H1 (cell line): ENCODE measurements around the gene MYO1G. TPM values are rescaled to one million over a fixed set of nuclear protein-coding genes. Genes with fewer than 3 reads are reported as not detected.

Experiments
- BRCA1 ChIP-seq: IDR thresholded peaks from 2 replicates; pipeline ENCODE4 v1.6.1; 2012; ENCODE audit warnings: low read depth, low read length, improper control_type of control experiment
- CEBPB ChIP-seq: IDR thresholded peaks from 2 replicates; pipeline ENCODE4 v1.6.1; 2012; ENCODE audit warnings: low read depth, low read length
- E2F6 ChIP-seq: IDR thresholded peaks from 2 replicates; pipeline ENCODE4 v1.6.1; 2012; ENCODE audit warnings: inconsistent platforms
- NANOG ChIP-seq: IDR thresholded peaks from 2 replicates; pipeline ENCODE4 v1.6.1; 2011; ENCODE audit warnings: low read length, low read depth, mild to moderate bottlenecking, inconsistent platforms; ENCODE audit not compliant: insufficient read depth, poor library complexity, severe bottlenecking
- NRF1 ChIP-seq: IDR thresholded peaks from 2 replicates; pipeline ENCODE4 v1.6.1; 2011; ENCODE audit warnings: mild to moderate bottlenecking, low read depth, low read length, improper control_type of control experiment
- PHF8 ChIP-seq: fragments of 200-600 bp; sonication (generic); conservative IDR thresholded peaks from 2 replicates; pipeline ENCODE4 v1.7.1; 2012; ENCODE audit warnings: low read depth, mild to moderate bottlenecking, inconsistent platforms, low read length, moderate library complexity
- POU5F1 ChIP-seq: IDR thresholded peaks from 2 replicates; pipeline ENCODE4 v1.6.1; 2011; ENCODE audit warnings: low read depth, mild to moderate bottlenecking, low read length, moderate library complexity
- SIRT6 ChIP-seq: IDR thresholded peaks from one replicate; pipeline ENCODE4 v1.7.1; 2012; ENCODE audit warnings: low read length, inconsistent platforms
- SP2 ChIP-seq: IDR thresholded peaks from 2 replicates; pipeline ENCODE4 v1.6.1; 2012; ENCODE audit warnings: mild to moderate bottlenecking, low read length, inconsistent platforms
- TAF7 ChIP-seq: optimal IDR thresholded peaks from 2 replicates; pipeline ENCODE3; 2011; ENCODE audit warnings: low read depth, mild to moderate bottlenecking, inconsistent platforms, low read length, moderate library complexity, borderline replicate concordance
- ZNF274 ChIP-seq: IDR thresholded peaks from 2 replicates; pipeline ENCODE4 v1.7.0; 2012; ENCODE audit warnings: low read length, borderline replicate concordance; ENCODE audit errors: extremely low read depth
- polyA plus RNA-seq, 7 experiments: library from polyadenylated mRNA; depleted of rRNA in 3 of 7; stranded (reverse) in 5 of 7; unstranded in 2 of 7; fragments of >200 nt in 5 of 7; fragments of 200-250 nt in 2 of 7; gene quantifications; 1 replicate in 5 of 7; 2 replicates in 1 of 7; 4 replicates in 1 of 7; pipeline versions ENCODE4 v1.2.1 to v1.2.3, GENCODE V29; 2011 to 2013; ENCODE audit warnings: missing spikeins in 2 of 7, mixed read lengths in 2 of 7
- total RNA-seq: library from RNA; stranded (reverse); fragmentation: NEBNext Ultra II Directional; extraction: Animal tissue kit (Norgen Biotek cat#: 25700); gene quantifications from 2 replicates; pipeline ENCODE4 v1.2.1, GENCODE V29; 2021
- TF ChIP-seq, protein P1 (sequence below), 3 experiments: IDR thresholded peaks; 1 replicate in 2 of 3; 2 replicates in 1 of 3; pipeline versions ENCODE4 v1.5.1 to v1.6.1; 2011; ENCODE audit warnings: low read length in 3 of 3, mild to moderate bottlenecking in 3 of 3, inconsistent platforms in 2 of 3, low read depth in 1 of 3, moderate library complexity in 1 of 3; ENCODE audit not compliant: insufficient read depth in 1 of 3; ENCODE audit errors: control extremely low read depth in 1 of 3
- TF ChIP-seq, protein P2 (sequence below): IDR thresholded peaks from 2 replicates; pipeline ENCODE4 v1.6.1; 2011; ENCODE audit warnings: low read length, improper control_type of control experiment

MYO1G gene
- total and polyA plus RNA-seq, 2 of the 8 experiments (the other 6 are each of a cell fraction or from before 2014, with no cell fraction given): 0.08 to 0.19 TPM

- TF ChIP-seq POU5F1 (no peak), SP2 (no peak), BRCA1 (no peak), SIRT6 (no peak), E2F6 (peak; percentile 45; the same call in 1 of the 2 replicates), ZNF274 (no peak), TAF7 (no peak), CEBPB (no peak), NANOG (no peak), NRF1 (no peak), PHF8 (no peak)
- TF ChIP-seq, protein P1, sequence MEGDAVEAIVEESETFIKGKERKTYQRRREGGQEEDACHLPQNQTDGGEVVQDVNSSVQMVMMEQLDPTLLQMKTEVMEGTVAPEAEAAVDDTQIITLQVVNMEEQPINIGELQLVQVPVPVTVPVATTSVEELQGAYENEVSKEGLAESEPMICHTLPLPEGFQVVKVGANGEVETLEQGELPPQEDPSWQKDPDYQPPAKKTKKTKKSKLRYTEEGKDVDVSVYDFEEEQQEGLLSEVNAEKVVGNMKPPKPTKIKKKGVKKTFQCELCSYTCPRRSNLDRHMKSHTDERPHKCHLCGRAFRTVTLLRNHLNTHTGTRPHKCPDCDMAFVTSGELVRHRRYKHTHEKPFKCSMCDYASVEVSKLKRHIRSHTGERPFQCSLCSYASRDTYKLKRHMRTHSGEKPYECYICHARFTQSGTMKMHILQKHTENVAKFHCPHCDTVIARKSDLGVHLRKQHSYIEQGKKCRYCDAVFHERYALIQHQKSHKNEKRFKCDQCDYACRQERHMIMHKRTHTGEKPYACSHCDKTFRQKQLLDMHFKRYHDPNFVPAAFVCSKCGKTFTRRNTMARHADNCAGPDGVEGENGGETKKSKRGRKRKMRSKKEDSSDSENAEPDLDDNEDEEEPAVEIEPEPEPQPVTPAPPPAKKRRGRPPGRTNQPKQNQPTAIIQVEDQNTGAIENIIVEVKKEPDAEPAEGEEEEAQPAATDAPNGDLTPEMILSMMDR (IDR thresholded peaks at IDR 0.05; ENCODE audit: control extremely low read depth in 1 of 3, insufficient read depth in 1 of 3, low read depth in 1 of 3, low read length in 3 of 3): peak in 2 of 3 experiments; percentile 49 to 53; a peak in 3 of 4 replicates
- TF ChIP-seq, protein P2, sequence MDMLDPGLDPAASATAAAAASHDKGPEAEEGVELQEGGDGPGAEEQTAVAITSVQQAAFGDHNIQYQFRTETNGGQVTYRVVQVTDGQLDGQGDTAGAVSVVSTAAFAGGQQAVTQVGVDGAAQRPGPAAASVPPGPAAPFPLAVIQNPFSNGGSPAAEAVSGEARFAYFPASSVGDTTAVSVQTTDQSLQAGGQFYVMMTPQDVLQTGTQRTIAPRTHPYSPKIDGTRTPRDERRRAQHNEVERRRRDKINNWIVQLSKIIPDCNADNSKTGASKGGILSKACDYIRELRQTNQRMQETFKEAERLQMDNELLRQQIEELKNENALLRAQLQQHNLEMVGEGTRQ: no peak
Observed at GRCh38 chr7:44967571-44968446, 11.0 kb downstream of the MYO1G start (continued).
